Measurements from ENCODE around the gene SNX6. TPM values are rescaled to one million over a fixed set of nuclear protein-coding genes. Genes with fewer than 3 reads are reported as not detected.
"Not testable (repeated sequence)": the region's sequence is repeated elsewhere in the genome, so short reads cannot be mapped to it uniquely, and the experiment has no call there.

Gene SNX6
- polyA plus RNA-seq, 2 donors: 19.1 to 34.1 TPM

DNA sequence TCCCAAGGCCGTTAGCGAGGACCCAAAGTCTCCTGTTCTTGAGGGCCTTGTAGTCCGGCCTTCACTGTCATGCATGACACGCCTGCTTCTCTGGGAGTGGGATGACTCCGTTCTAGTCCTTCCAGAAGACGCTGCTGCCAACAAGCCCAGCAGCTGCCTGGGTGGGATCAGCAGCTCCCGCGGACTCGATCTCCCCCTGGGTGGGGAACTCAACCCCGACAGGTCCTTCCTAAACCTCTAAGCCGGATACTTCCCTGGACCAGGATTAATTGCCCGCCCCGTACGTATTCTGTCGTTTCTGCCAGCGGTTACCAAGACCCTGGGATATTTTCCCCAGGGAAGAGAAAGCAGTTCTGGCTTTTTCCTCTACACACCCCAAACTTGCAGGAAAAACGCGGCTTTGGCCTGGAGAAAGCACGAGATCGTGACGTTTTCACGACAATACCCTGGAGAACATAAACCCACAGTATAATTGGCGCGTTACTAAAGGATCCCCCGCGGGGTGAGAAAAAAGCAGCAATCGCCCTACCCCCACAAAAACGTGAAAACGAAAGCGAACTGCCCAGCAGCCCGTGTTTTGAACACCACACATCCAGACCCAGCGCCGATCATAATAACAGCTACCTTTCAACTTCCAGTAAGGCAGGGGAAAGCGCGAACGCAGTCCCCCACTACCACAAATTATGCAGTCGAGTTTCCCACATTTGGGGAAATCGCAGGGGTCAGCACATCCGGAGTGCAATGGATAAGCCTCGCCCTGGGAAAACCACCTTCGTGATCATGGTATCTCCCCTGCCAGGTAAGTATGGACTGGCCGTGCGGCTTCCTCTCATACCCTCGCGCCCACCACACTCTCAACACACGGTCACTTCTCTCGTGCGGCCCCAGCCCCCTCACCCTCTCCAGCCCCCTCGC, 74.1 kb downstream of the SNX6 start:
- H3K9me3 ChIP-seq (ENCODE audit: control insufficient read depth in 2 of 2, insufficient read depth in 1 of 2, low read depth in 1 of 2, low read length in 1 of 2); H3K27ac ChIP-seq (ENCODE audit: low read depth in 2 of 2, low read length in 1 of 2); H3K27me3 ChIP-seq (ENCODE audit: control insufficient read depth in 1 of 2, insufficient read depth in 2 of 2, low read length in 2 of 2); H3K36me3 ChIP-seq (ENCODE audit: control insufficient read depth in 2 of 2, insufficient read depth in 2 of 2, low read length in 1 of 2); H3K4me3 ChIP-seq (ENCODE audit: low read depth in 1 of 2, low read length in 2 of 2); H3K4me1 ChIP-seq (ENCODE audit: control insufficient read depth in 2 of 2, insufficient read depth in 2 of 2, low read length in 1 of 2): not testable (repeated sequence)
- no CpG with 5 or more reads among the region's 49 CpGs for WGBS, 2 donors

DNA sequence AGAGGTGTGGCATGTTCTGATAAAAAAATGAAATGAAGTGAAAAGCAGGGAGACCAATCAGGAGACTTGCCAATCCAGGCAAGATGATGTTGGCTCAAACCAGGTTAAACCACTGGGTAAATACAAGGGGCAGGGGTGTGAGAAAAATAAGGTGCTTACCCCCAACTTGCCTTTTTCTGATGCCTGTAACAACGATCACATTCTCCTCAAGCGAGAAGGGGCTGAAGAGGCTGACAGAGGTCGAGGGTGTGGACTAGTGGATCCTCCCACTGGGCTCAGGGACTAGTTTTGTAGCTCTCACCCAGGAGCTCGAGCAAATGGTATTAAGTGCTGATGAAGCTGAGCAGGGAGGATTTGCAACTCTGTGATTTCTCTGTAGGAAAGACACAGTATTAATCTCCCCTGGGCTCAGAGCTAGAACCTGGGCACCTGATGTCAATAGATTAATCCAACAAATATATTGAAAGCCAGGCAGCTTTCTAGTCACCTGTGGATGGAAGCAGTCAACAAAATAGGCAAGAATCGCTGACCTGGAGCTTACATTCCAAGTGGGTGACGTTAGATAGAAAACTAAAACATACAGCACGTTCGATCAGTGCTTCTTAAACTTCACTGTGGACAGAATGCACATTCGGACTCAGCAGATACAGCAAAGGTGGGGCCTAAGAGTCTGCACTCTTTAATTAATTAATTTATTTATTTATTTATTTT, 75.3 kb downstream of the SNX6 start:
- 39 to 48% methylated on average over 9 of the region's 9 CpGs for WGBS, 2 donors

GRCh38 chr14:34549276-34549966, 80.5 kb downstream of the SNX6 start:
- not testable (repeated sequence) for H3K9me3 ChIP-seq (ENCODE audit: control insufficient read depth in 2 of 2, insufficient read depth in 1 of 2, low read depth in 1 of 2, low read length in 1 of 2); H3K4me3 ChIP-seq (ENCODE audit: low read depth in 1 of 2, low read length in 2 of 2); H3K4me1 ChIP-seq (ENCODE audit: control insufficient read depth in 2 of 2, insufficient read depth in 2 of 2, low read length in 1 of 2); H3K36me3 ChIP-seq (ENCODE audit: control insufficient read depth in 2 of 2, insufficient read depth in 2 of 2, low read length in 1 of 2); H3K27ac ChIP-seq (ENCODE audit: low read depth in 2 of 2, low read length in 1 of 2); H3K27me3 ChIP-seq (ENCODE audit: control insufficient read depth in 1 of 2, insufficient read depth in 2 of 2, low read length in 2 of 2)
- WGBS, 2 donors: 89 to 92% methylated on average over 19 of the region's 19 CpGs

More for the DNA sequence above, 75.3 kb downstream of the SNX6 start:
- no peaks in the 10 kb centered on the region for H3K4me1 ChIP-seq (ENCODE audit: control insufficient read depth in 2 of 2, insufficient read depth in 2 of 2, low read length in 1 of 2)
- no peaks in the 10 kb centered on the region for H3K36me3 ChIP-seq (ENCODE audit: control insufficient read depth in 2 of 2, insufficient read depth in 2 of 2, low read length in 1 of 2)
- H3K27me3 ChIP-seq (ENCODE audit: control insufficient read depth in 1 of 2, insufficient read depth in 2 of 2, low read length in 2 of 2): no peaks in the 10 kb centered on the region
- H3K27ac ChIP-seq (ENCODE audit: low read depth in 2 of 2, low read length in 1 of 2): peak overlapping the region; percentile 18 to 71
- no peaks in the 10 kb centered on the region for H3K9me3 ChIP-seq (ENCODE audit: control insufficient read depth in 2 of 2, insufficient read depth in 1 of 2, low read depth in 1 of 2, low read length in 1 of 2)
- H3K4me3 ChIP-seq (ENCODE audit: low read depth in 1 of 2, low read length in 2 of 2): no peak overlapping the region

DNA sequence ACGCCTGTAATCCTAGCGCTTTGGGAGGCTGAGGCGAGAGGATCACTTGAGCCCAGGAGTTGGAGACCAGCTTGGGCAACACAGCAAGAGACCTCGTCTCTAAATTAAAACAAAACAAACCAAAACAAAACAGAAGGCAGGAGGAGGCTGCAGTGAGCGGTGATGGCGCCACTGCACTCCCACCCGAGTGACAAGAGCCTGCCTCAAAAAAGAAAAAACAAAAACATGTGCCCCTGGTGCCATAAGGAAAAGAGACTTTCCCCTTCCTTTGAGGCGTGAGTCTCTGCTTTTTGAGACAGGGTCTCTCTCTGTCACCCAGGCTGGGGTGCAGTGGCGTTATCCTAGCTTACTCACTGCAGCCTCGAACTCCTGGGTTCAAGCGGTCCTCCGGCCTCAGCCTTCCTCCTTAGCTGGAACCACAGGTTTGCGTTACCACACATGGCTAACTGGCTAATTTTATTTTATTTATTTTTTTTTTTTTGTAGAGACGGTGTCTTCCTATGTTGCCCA, 81.4 kb downstream of the SNX6 start:
- H3K4me3 ChIP-seq (ENCODE audit: low read depth in 1 of 2, low read length in 2 of 2): no peak overlapping the region
- no peaks in the 10 kb centered on the region for H3K36me3 ChIP-seq (ENCODE audit: control insufficient read depth in 2 of 2, insufficient read depth in 2 of 2, low read length in 1 of 2)
- no peaks in the 10 kb centered on the region for H3K4me1 ChIP-seq (ENCODE audit: control insufficient read depth in 2 of 2, insufficient read depth in 2 of 2, low read length in 1 of 2)
- 82 to 89% methylated on average over 14 of the region's 14 CpGs for WGBS, 2 donors
- no peak overlapping the region for H3K27ac ChIP-seq (ENCODE audit: low read depth in 2 of 2, low read length in 1 of 2)
- H3K27me3 ChIP-seq (ENCODE audit: control insufficient read depth in 1 of 2, insufficient read depth in 2 of 2, low read length in 2 of 2): no peaks in the 10 kb centered on the region
- no peaks in the 10 kb centered on the region for H3K9me3 ChIP-seq (ENCODE audit: control insufficient read depth in 2 of 2, insufficient read depth in 1 of 2, low read depth in 1 of 2, low read length in 1 of 2)

DNA sequence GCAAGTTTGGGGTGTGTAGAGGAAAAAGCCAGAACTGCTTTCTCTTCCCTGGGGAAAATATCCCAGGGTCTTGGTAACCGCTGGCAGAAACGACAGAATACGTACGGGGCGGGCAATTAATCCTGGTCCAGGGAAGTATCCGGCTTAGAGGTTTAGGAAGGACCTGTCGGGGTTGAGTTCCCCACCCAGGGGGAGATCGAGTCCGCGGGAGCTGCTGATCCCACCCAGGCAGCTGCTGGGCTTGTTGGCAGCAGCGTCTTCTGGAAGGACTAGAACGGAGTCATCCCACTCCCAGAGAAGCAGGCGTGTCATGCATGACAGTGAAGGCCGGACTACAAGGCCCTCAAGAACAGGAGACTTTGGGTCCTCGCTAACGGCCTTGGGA, 82.8 kb downstream of the SNX6 start:
- H3K9me3 ChIP-seq (ENCODE audit: control insufficient read depth in 2 of 2, insufficient read depth in 1 of 2, low read depth in 1 of 2, low read length in 1 of 2); H3K27me3 ChIP-seq (ENCODE audit: control insufficient read depth in 1 of 2, insufficient read depth in 2 of 2, low read length in 2 of 2); H3K4me3 ChIP-seq (ENCODE audit: low read depth in 1 of 2, low read length in 2 of 2); H3K27ac ChIP-seq (ENCODE audit: low read depth in 2 of 2, low read length in 1 of 2); H3K4me1 ChIP-seq (ENCODE audit: control insufficient read depth in 2 of 2, insufficient read depth in 2 of 2, low read length in 1 of 2); H3K36me3 ChIP-seq (ENCODE audit: control insufficient read depth in 2 of 2, insufficient read depth in 2 of 2, low read length in 1 of 2): not testable (repeated sequence)
- WGBS, 2 donors: no CpG with 5 or more reads among the region's 16 CpGs

GRCh38 chr14:34546272-34547135, 83.4 kb downstream of the SNX6 start:
- no CpG with 5 or more reads among the region's 68 CpGs for WGBS, 2 donors
- H3K27ac ChIP-seq (ENCODE audit: low read depth in 2 of 2, low read length in 1 of 2); H3K36me3 ChIP-seq (ENCODE audit: control insufficient read depth in 2 of 2, insufficient read depth in 2 of 2, low read length in 1 of 2); H3K9me3 ChIP-seq (ENCODE audit: control insufficient read depth in 2 of 2, insufficient read depth in 1 of 2, low read depth in 1 of 2, low read length in 1 of 2); H3K4me3 ChIP-seq (ENCODE audit: low read depth in 1 of 2, low read length in 2 of 2); H3K27me3 ChIP-seq (ENCODE audit: control insufficient read depth in 1 of 2, insufficient read depth in 2 of 2, low read length in 2 of 2); H3K4me1 ChIP-seq (ENCODE audit: control insufficient read depth in 2 of 2, insufficient read depth in 2 of 2, low read length in 1 of 2): not testable (repeated sequence)

DNA sequence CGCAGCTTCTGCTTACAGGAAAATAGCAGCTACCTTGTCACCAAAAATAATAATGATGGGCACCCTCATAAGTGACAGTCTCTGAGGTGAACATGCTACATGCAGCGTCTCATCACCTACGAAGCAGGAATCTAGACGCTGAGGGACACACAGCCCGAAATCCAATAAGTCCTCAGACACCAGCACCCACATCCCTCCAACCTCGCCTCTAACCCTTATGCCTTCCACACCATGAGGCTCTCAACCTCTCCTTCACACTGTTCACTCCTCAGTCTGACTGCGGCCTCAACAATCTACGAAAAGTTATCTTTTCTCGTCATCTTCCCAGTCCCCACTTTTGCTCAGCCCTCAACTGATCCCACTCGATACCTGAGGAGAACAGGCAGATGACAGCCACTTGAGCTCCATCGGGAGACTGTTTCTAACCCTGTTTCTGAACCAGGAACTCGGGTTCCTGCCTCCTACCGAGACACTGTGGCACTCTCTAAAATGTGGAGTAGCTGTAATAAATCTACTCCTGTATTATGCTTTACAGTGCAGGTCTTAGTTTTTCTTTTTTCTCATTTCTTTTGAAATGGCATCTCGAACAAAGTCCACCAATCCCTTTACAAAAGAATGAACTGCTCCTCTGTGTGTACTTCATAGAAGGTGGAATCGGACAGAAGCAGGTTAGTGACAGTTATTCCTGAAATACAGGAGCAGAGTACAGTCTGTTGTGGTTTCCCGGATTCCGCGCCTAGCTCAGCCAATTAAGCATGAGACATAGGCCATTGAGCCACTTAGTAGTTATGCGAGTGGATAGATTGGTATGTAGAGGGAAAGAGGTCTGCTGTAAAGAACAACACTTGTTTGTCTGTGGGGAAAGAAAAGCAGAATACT, 89.5 kb downstream of the SNX6 start:
- Histone ChIP-seq H3K4me3 (ENCODE audit: low read depth in 1 of 2, low read length in 2 of 2) (peak overlapping the region in 1 of 2 donors; percentile 94), H3K27ac (ENCODE audit: low read depth in 2 of 2, low read length in 1 of 2) (peak overlapping the region in 1 of 2 donors; percentile 62)
- 87 to 88% methylated on average over 13 of the region's 19 CpGs for WGBS, 2 donors
- H3K9me3 ChIP-seq (ENCODE audit: control insufficient read depth in 2 of 2, insufficient read depth in 1 of 2, low read depth in 1 of 2, low read length in 1 of 2); H3K27me3 ChIP-seq (ENCODE audit: control insufficient read depth in 1 of 2, insufficient read depth in 2 of 2, low read length in 2 of 2); H3K4me1 ChIP-seq (ENCODE audit: control insufficient read depth in 2 of 2, insufficient read depth in 2 of 2, low read length in 1 of 2); H3K36me3 ChIP-seq (ENCODE audit: control insufficient read depth in 2 of 2, insufficient read depth in 2 of 2, low read length in 1 of 2): not testable (repeated sequence)

DNA sequence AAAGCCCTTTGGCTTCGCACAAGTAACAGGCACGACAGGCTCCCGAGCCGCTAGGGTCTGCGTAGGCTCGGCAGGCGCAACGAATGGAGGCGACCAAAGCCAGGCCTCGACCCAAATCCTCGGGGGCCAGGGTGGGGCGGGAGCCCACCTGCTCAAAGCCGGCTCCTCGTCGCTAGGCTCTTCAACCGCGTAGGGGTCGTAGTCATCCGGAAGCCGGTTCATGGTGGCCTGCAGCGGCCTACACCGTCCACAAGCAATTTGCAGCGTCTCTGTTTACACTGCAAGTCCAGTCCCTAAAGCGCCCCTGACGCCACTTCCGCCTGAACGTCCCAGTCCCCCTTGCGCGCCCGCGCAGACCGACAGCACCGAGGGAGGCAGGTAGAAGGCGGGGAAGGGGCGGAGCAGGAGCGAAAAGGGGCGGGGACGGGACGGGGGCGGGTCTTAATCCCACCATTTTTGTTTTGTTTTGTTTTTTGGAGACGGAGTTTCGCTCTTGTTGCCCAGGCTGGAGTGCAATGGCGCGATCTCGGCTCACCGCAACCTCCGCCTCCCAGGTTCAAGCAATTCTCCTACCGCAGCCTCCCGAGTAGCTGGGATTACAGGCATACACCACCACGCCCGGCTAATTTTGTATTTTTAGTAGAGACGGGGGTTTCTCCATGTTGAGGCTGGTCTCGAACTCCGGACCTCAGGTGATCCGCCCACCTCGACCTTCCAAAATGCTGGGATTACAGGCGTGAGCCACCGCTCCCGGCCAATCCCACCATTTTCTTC, 90.4 kb downstream of the SNX6 start, which contains the start of gene EAPP:
EAPP (minus strand) TSS at position 295 of the 774 bp plus-strand sequence; CDS start at position 222, 73 bp downstream.
- H3K36me3 ChIP-seq (ENCODE audit: control insufficient read depth in 2 of 2, insufficient read depth in 2 of 2, low read length in 1 of 2): no peaks in the 10 kb centered on the region
- H3K4me1 ChIP-seq (ENCODE audit: control insufficient read depth in 2 of 2, insufficient read depth in 2 of 2, low read length in 1 of 2): no peaks in the 10 kb centered on the region
- peak within 1 kb of the TSS; percentile 93 to 99 for H3K27ac ChIP-seq (ENCODE audit: low read depth in 2 of 2, low read length in 1 of 2)
- 2% methylated on average over 58 to 59 of the region's 59 CpGs for WGBS, 2 donors
- no peaks in the 10 kb centered on the region for H3K9me3 ChIP-seq (ENCODE audit: control insufficient read depth in 2 of 2, insufficient read depth in 1 of 2, low read depth in 1 of 2, low read length in 1 of 2)
- no peaks in the 10 kb centered on the region for H3K27me3 ChIP-seq (ENCODE audit: control insufficient read depth in 1 of 2, insufficient read depth in 2 of 2, low read length in 2 of 2)
- peak within 1 kb of the TSS; percentile 94 to 95 for H3K4me3 ChIP-seq (ENCODE audit: low read depth in 1 of 2, low read length in 2 of 2)

All from esophagus (tissue), 2 donors.